PFSK-1 (cell line): ENCODE results near the gene ODC1.

Experiments
- FOXP2 ChIP-seq: optimal IDR thresholded peaks from 2 replicates; pipeline ENCODE3; 2011; ENCODE audit warnings: borderline replicate concordance, control low read depth, inconsistent platforms; ENCODE audit not compliant: insufficient read depth; ENCODE audit errors: extremely low read length, extremely low read depth
- POLR2AphosphoS5 ChIP-seq: IDR thresholded peaks from 2 replicates; pipeline ENCODE4 v1.6.1; 2012; ENCODE audit warnings: low read depth, mild to moderate bottlenecking, control low read depth, low read length, moderate library complexity
- SIN3A ChIP-seq: IDR thresholded peaks from 2 replicates; pipeline ENCODE4 v1.6.1; 2012; ENCODE audit warnings: mild to moderate bottlenecking, low read length, moderate library complexity, borderline replicate concordance; ENCODE audit not compliant: insufficient read depth
- TAF1 ChIP-seq: IDR thresholded peaks from 2 replicates; pipeline ENCODE4 v1.6.1; 2012; ENCODE audit warnings: low read length, control low read depth, borderline replicate concordance; ENCODE audit not compliant: insufficient read depth
- TF ChIP-seq, protein P1 (sequence below), 2 experiments: IDR thresholded peaks; 2 replicates each; pipeline versions ENCODE4 v1.6.1 to v1.8.0; 2011 to 2012; ENCODE audit warnings: low read depth in 2 of 2, low read length in 2 of 2, control low read depth in 1 of 2, inconsistent platforms in 1 of 2, mild to moderate bottlenecking in 1 of 2, moderate library complexity in 1 of 2; ENCODE audit not compliant: insufficient read depth in 1 of 2

ODC1 gene

DNA sequence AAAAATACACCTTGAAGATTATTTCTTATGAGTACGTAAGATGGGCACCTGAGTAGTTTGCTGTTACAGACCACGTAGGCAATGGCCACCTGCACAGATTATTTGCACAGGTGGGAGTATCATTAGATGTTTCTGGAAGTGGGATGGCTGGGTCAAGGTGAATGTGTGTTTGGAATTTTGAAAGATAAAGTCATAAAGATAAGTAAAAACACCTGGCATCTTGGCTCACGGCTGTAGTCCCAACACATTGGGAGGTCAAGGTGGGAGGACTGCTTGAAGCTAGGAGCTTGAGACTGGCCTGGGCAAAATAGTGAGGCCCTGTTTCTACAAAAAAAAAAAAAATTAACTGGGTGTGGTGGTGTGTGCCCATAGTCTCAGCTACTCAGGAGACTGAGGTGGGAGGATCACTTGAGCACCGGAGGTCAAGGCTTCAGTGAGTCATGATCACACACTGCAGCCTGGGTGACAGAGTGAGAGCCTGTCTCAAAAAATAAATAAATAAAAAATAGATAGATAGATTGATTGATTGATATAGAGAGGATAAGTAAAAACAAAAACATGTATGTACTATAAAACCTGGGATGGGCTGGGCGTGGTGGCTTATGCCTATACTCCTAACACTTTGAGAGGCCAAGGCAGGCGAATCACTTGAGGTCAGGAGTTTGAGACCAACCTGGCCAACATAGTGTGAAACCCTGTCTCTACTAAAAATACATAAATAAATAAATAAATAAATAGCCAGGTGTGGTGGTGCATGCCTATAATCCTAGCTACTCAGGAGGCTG is 30.4 kb downstream of the ODC1 start:
- TF ChIP-seq SIN3A (no peak), TAF1 (no peak), FOXP2 (no peak)

DNA sequence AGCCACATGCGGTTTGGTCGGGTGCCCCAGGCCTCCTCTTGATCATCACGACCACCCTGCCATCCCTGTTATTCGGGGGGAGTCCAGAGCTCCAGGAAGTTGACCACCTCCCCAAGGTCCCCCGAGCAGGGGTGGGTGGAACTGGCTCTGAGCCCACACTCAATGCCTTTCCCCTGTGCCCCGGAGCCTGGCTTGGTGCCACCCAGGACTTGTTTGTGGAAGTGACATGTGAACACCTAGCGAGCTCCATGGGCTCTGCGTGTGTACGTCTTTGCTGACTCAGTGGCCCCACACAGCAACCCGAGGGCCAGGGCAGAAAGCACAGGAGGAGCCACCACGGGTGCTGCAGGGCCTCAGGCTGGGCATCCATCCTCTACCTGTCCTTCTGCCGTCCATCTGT is 32.5 kb downstream of the ODC1 start:
- TF ChIP-seq POLR2AphosphoS5 (no peak), FOXP2 (no peak), TAF1 (no peak), SIN3A (no peak)
- TF ChIP-seq, protein P1, sequence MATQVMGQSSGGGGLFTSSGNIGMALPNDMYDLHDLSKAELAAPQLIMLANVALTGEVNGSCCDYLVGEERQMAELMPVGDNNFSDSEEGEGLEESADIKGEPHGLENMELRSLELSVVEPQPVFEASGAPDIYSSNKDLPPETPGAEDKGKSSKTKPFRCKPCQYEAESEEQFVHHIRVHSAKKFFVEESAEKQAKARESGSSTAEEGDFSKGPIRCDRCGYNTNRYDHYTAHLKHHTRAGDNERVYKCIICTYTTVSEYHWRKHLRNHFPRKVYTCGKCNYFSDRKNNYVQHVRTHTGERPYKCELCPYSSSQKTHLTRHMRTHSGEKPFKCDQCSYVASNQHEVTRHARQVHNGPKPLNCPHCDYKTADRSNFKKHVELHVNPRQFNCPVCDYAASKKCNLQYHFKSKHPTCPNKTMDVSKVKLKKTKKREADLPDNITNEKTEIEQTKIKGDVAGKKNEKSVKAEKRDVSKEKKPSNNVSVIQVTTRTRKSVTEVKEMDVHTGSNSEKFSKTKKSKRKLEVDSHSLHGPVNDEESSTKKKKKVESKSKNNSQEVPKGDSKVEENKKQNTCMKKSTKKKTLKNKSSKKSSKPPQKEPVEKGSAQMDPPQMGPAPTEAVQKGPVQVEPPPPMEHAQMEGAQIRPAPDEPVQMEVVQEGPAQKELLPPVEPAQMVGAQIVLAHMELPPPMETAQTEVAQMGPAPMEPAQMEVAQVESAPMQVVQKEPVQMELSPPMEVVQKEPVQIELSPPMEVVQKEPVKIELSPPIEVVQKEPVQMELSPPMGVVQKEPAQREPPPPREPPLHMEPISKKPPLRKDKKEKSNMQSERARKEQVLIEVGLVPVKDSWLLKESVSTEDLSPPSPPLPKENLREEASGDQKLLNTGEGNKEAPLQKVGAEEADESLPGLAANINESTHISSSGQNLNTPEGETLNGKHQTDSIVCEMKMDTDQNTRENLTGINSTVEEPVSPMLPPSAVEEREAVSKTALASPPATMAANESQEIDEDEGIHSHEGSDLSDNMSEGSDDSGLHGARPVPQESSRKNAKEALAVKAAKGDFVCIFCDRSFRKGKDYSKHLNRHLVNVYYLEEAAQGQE (IDR thresholded peaks at IDR 0.05; ENCODE audit: insufficient read depth in 1 of 2, low read depth in 2 of 2, low read length in 2 of 2) = no peak

DNA sequence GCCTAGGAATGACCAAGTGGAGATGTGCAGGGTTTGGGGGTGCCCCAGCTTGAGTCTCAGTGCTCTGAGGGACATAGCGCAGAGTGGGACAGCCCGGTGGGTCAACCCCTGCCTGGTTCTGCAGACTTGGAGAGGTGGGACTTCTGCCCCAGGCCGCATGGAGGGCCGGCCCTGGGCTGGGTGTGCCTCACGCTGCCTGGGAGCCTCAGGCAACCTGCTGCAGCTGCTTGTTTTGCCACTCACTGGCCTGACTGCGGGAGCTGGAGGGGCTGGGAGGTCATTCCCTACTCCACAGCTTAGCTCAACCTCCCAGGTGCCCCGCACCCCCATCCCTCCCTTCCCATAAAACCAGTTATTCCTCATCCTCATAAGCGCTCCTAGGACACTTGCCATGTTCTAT is 33.1 kb downstream of the ODC1 start:
- no peak for TF ChIP-seq POLR2AphosphoS5
- no peak for TF ChIP-seq SIN3A
- no peak for TF ChIP-seq TAF1
- TF ChIP-seq, protein P1 (IDR thresholded peaks at IDR 0.05; ENCODE audit: insufficient read depth in 1 of 2, low read depth in 2 of 2, low read length in 2 of 2) = no peak
- TF ChIP-seq FOXP2 = no peak

GRCh38 chr2:10414591-10414990 is 33.5 kb downstream of the ODC1 start:
- TF ChIP-seq FOXP2 = no peak

- TF ChIP-seq SIN3A (no peak), TAF1 (no peak), POLR2AphosphoS5 (no peak), FOXP2 (no peak)
- TF ChIP-seq, protein P1 (IDR thresholded peaks at IDR 0.05; ENCODE audit: insufficient read depth in 1 of 2, low read depth in 2 of 2, low read length in 2 of 2) = no peak
These were observed 34.1 kb downstream of the ODC1 start for GRCh38 chr2:10413991-10414451.

- TF ChIP-seq, protein P1 (IDR thresholded peaks at IDR 0.05; ENCODE audit: insufficient read depth in 1 of 2, low read depth in 2 of 2, low read length in 2 of 2) = no peak
- TF ChIP-seq POLR2AphosphoS5 = no peak
- no peak for TF ChIP-seq TAF1
- TF ChIP-seq SIN3A = no peak
These were observed 34.6 kb downstream of the ODC1 start for GRCh38 chr2:10413503-10413902.
